ENCODE data around the gene TYW1.
A peak's percentile ranks its signal among the peaks of the same experiment; 100 is the strongest.
"Not testable (repeated sequence)": the region's sequence is repeated elsewhere in the genome, so short reads cannot be mapped to it uniquely, and the experiment has no call there.

Gene TYW1

GRCh38 chr7:66996444-66997191 lies at the start of gene TYW1:
Gene TYW1 (plus strand): TSS chr7:66996833. CDS start chr7:66996979, 146 bp downstream.
- peak within 1 kb of the TSS; percentile 83 for H3K4me3 ChIP-seq (ENCODE audit: insufficient read length, low read depth)
- not testable (repeated sequence) for H3K4me1 ChIP-seq (ENCODE audit: insufficient read depth, insufficient read length); H3K9me3 ChIP-seq (ENCODE audit: insufficient read depth, low read length); H3K27me3 ChIP-seq (ENCODE audit: insufficient read depth, insufficient read length)
- TF ChIP-seq YY1 (IDR thresholded peaks at IDR 0.05; ENCODE audit: insufficient read depth, insufficient read length): peak; percentile 87
- H3K36me3 ChIP-seq (ENCODE audit: insufficient read depth, insufficient read length, low read length): peaks cover 29% of the 10 kb centered on the region
- peak; percentile 97 for DNase-seq (ENCODE audit: low read depth, low spot score)
- peak within 1 kb of the TSS; percentile 90 for H3K9ac ChIP-seq (ENCODE audit: insufficient read length, low read depth)

GRCh38 chr7:66948480-66949109 lies 48.0 kb upstream of the TYW1 start:
- Histone ChIP-seq H3K4me1 (ENCODE audit: insufficient read depth, insufficient read length) (peaks cover 3% of the 10 kb centered on the region), H3K27me3 (ENCODE audit: insufficient read depth, insufficient read length) (no peaks in the 10 kb centered on the region), H3K9me3 (ENCODE audit: insufficient read depth, low read length) (0 out of 2 replicates have a peak, but pooled peaks cover 6% of the 10 kb centered on the region), H3K9ac (ENCODE audit: insufficient read length, low read depth) (no peak overlapping the region), H3K4me3 (ENCODE audit: insufficient read length, low read depth) (no peak overlapping the region), H3K36me3 (ENCODE audit: insufficient read depth, insufficient read length, low read length) (peaks cover 83% of the 10 kb centered on the region)
- DNase-seq (ENCODE audit: low read depth, low spot score): no peak
- TF ChIP-seq SUZ12 (IDR thresholded peaks at IDR 0.05; ENCODE audit: extremely low read depth, insufficient read depth, insufficient read length): no peak
- no peak for TF ChIP-seq YY1 (IDR thresholded peaks at IDR 0.05; ENCODE audit: insufficient read depth, insufficient read length)
- TF ChIP-seq ZNF274 (IDR thresholded peaks at IDR 0.05; ENCODE audit: low read depth, low read length): no peak

- TF ChIP-seq ZNF274 (IDR thresholded peaks at IDR 0.05; ENCODE audit: low read depth, low read length): no peak
- no peak for TF ChIP-seq SUZ12 (IDR thresholded peaks at IDR 0.05; ENCODE audit: extremely low read depth, insufficient read depth, insufficient read length)
- no peak for TF ChIP-seq YY1 (IDR thresholded peaks at IDR 0.05; ENCODE audit: insufficient read depth, insufficient read length)
- Histone ChIP-seq H3K27me3 (ENCODE audit: insufficient read depth, insufficient read length) (no peaks in the 10 kb centered on the region), H3K4me1 (ENCODE audit: insufficient read depth, insufficient read length) (peaks cover 3% of the 10 kb centered on the region), H3K9me3 (ENCODE audit: insufficient read depth, low read length) (0 out of 2 replicates have a peak, but pooled peaks cover 6% of the 10 kb centered on the region), H3K36me3 (ENCODE audit: insufficient read depth, insufficient read length, low read length) (peaks cover 84% of the 10 kb centered on the region), H3K4me3 (ENCODE audit: insufficient read length, low read depth) (no peak overlapping the region), H3K9ac (ENCODE audit: insufficient read length, low read depth) (no peak overlapping the region)
- no peak for DNase-seq (ENCODE audit: low read depth, low spot score)
Measured at GRCh38 chr7:66950311-66950710, 46.3 kb upstream of the TYW1 start.

GRCh38 chr7:66950763-66951162 lies 45.9 kb upstream of the TYW1 start:
- H3K9ac ChIP-seq (ENCODE audit: insufficient read length, low read depth): no peak overlapping the region

GRCh38 chr7:66952343-66953043 lies 44.1 kb upstream of the TYW1 start:
- 0 out of 2 replicates have a peak, but pooled peaks cover 6% of the 10 kb centered on the region for H3K9me3 ChIP-seq (ENCODE audit: insufficient read depth, low read length)
- H3K36me3 ChIP-seq (ENCODE audit: insufficient read depth, insufficient read length, low read length): peaks cover 94% of the 10 kb centered on the region
- DNase-seq (ENCODE audit: low read depth, low spot score): peak; percentile 42
- TF ChIP-seq YY1 (IDR thresholded peaks at IDR 0.05; ENCODE audit: insufficient read depth, insufficient read length) (no peak), ZNF274 (IDR thresholded peaks at IDR 0.05; ENCODE audit: low read depth, low read length) (no peak), SUZ12 (IDR thresholded peaks at IDR 0.05; ENCODE audit: extremely low read depth, insufficient read depth, insufficient read length) (no peak)
- no peak overlapping the region for H3K9ac ChIP-seq (ENCODE audit: insufficient read length, low read depth)
- H3K27me3 ChIP-seq (ENCODE audit: insufficient read depth, insufficient read length): no peaks in the 10 kb centered on the region
- H3K4me3 ChIP-seq (ENCODE audit: insufficient read length, low read depth): no peak overlapping the region
- peaks cover 3% of the 10 kb centered on the region for H3K4me1 ChIP-seq (ENCODE audit: insufficient read depth, insufficient read length)

More at GRCh38 chr7:66950763-66951162, 45.9 kb upstream of the TYW1 start:
- DNase-seq (ENCODE audit: low read depth, low spot score): no peak
- Histone ChIP-seq H3K36me3 (ENCODE audit: insufficient read depth, insufficient read length, low read length) (peaks cover 87% of the 10 kb centered on the region), H3K27me3 (ENCODE audit: insufficient read depth, insufficient read length) (no peaks in the 10 kb centered on the region), H3K9me3 (ENCODE audit: insufficient read depth, low read length) (0 out of 2 replicates have a peak, but pooled peaks cover 6% of the 10 kb centered on the region), H3K4me3 (ENCODE audit: insufficient read length, low read depth) (no peak overlapping the region), H3K4me1 (ENCODE audit: insufficient read depth, insufficient read length) (peaks cover 3% of the 10 kb centered on the region)
- TF ChIP-seq SUZ12 (IDR thresholded peaks at IDR 0.05; ENCODE audit: extremely low read depth, insufficient read depth, insufficient read length) (no peak), ZNF274 (IDR thresholded peaks at IDR 0.05; ENCODE audit: low read depth, low read length) (no peak), YY1 (IDR thresholded peaks at IDR 0.05; ENCODE audit: insufficient read depth, insufficient read length) (no peak)

- Histone ChIP-seq H3K36me3 (ENCODE audit: insufficient read depth, insufficient read length, low read length) (peaks cover 95% of the 10 kb centered on the region), H3K9ac (ENCODE audit: insufficient read length, low read depth) (no peak overlapping the region)
- DNase-seq (ENCODE audit: low read depth, low spot score): no peak
Measured at GRCh38 chr7:66953044-66953427, 43.6 kb upstream of the TYW1 start.

More at GRCh38 chr7:66953044-66953427, 43.6 kb upstream of the TYW1 start:
- Histone ChIP-seq H3K27me3 (ENCODE audit: insufficient read depth, insufficient read length) (no peaks in the 10 kb centered on the region), H3K4me1 (ENCODE audit: insufficient read depth, insufficient read length) (peaks cover 3% of the 10 kb centered on the region), H3K9me3 (ENCODE audit: insufficient read depth, low read length) (0 out of 2 replicates have a peak, but pooled peaks cover 6% of the 10 kb centered on the region), H3K4me3 (ENCODE audit: insufficient read length, low read depth) (no peak overlapping the region)
- TF ChIP-seq ZNF274 (IDR thresholded peaks at IDR 0.05; ENCODE audit: low read depth, low read length): no peak
- TF ChIP-seq YY1 (IDR thresholded peaks at IDR 0.05; ENCODE audit: insufficient read depth, insufficient read length): no peak
- no peak for TF ChIP-seq SUZ12 (IDR thresholded peaks at IDR 0.05; ENCODE audit: extremely low read depth, insufficient read depth, insufficient read length)

Data from NT2/D1 (cell line).